ENCODE results near the gene CAPN3. TPM values are rescaled to one million over a fixed set of nuclear protein-coding genes. Genes with fewer than 3 reads are reported as not detected.
"Not testable (repeated sequence)": the region's sequence is repeated elsewhere in the genome, so short reads cannot be mapped to it uniquely, and the experiment has no call there.

CAPN3 gene
- total and polyA plus RNA-seq, 2 experiments from 2014 or later: 0.84 to 1.1 TPM

- no peaks in the 10 kb centered on the region for H3K79me2 ChIP-seq (replicated peaks; ENCODE audit: insufficient read depth)
- no peaks in the 10 kb centered on the region for H3K4me1 Mint-ChIP-seq
- no peaks in the 10 kb centered on the region for H4K20me1 ChIP-seq (replicated peaks; ENCODE audit: insufficient read depth)
- TF ChIP-seq NANOG (IDR thresholded peaks at IDR 0.05; ENCODE audit: borderline replicate concordance) (no peak), CTCF (conservative IDR thresholded peaks at IDR 0.05; ENCODE audit: low read depth in 2 of 2) (no peak), POLR2AphosphoS5 (IDR thresholded peaks at IDR 0.05; ENCODE audit: low read depth) (no peak), ZNF114 (CRISPR knock-in tag; IDR thresholded peaks at IDR 0.05) (no peak), EZH2 (IDR thresholded peaks at IDR 0.05; ENCODE audit: low read depth, unreplicated experiment) (no peak), STAT1 (IDR thresholded peaks at IDR 0.05; ENCODE audit: unreplicated experiment) (no peak), CREB1 (CRISPR knock-in tag; IDR thresholded peaks at IDR 0.05; ENCODE audit: low read depth) (no peak), JUNB (IDR thresholded peaks at IDR 0.05; ENCODE audit: unreplicated experiment) (no peak), EZH2phosphoT487 (IDR thresholded peaks at IDR 0.05; ENCODE audit: unreplicated experiment) (no peak), ZNF331 (CRISPR knock-in tag; IDR thresholded peaks at IDR 0.05; ENCODE audit: low read depth) (no peak)
- TF ChIP-seq, protein P1, sequence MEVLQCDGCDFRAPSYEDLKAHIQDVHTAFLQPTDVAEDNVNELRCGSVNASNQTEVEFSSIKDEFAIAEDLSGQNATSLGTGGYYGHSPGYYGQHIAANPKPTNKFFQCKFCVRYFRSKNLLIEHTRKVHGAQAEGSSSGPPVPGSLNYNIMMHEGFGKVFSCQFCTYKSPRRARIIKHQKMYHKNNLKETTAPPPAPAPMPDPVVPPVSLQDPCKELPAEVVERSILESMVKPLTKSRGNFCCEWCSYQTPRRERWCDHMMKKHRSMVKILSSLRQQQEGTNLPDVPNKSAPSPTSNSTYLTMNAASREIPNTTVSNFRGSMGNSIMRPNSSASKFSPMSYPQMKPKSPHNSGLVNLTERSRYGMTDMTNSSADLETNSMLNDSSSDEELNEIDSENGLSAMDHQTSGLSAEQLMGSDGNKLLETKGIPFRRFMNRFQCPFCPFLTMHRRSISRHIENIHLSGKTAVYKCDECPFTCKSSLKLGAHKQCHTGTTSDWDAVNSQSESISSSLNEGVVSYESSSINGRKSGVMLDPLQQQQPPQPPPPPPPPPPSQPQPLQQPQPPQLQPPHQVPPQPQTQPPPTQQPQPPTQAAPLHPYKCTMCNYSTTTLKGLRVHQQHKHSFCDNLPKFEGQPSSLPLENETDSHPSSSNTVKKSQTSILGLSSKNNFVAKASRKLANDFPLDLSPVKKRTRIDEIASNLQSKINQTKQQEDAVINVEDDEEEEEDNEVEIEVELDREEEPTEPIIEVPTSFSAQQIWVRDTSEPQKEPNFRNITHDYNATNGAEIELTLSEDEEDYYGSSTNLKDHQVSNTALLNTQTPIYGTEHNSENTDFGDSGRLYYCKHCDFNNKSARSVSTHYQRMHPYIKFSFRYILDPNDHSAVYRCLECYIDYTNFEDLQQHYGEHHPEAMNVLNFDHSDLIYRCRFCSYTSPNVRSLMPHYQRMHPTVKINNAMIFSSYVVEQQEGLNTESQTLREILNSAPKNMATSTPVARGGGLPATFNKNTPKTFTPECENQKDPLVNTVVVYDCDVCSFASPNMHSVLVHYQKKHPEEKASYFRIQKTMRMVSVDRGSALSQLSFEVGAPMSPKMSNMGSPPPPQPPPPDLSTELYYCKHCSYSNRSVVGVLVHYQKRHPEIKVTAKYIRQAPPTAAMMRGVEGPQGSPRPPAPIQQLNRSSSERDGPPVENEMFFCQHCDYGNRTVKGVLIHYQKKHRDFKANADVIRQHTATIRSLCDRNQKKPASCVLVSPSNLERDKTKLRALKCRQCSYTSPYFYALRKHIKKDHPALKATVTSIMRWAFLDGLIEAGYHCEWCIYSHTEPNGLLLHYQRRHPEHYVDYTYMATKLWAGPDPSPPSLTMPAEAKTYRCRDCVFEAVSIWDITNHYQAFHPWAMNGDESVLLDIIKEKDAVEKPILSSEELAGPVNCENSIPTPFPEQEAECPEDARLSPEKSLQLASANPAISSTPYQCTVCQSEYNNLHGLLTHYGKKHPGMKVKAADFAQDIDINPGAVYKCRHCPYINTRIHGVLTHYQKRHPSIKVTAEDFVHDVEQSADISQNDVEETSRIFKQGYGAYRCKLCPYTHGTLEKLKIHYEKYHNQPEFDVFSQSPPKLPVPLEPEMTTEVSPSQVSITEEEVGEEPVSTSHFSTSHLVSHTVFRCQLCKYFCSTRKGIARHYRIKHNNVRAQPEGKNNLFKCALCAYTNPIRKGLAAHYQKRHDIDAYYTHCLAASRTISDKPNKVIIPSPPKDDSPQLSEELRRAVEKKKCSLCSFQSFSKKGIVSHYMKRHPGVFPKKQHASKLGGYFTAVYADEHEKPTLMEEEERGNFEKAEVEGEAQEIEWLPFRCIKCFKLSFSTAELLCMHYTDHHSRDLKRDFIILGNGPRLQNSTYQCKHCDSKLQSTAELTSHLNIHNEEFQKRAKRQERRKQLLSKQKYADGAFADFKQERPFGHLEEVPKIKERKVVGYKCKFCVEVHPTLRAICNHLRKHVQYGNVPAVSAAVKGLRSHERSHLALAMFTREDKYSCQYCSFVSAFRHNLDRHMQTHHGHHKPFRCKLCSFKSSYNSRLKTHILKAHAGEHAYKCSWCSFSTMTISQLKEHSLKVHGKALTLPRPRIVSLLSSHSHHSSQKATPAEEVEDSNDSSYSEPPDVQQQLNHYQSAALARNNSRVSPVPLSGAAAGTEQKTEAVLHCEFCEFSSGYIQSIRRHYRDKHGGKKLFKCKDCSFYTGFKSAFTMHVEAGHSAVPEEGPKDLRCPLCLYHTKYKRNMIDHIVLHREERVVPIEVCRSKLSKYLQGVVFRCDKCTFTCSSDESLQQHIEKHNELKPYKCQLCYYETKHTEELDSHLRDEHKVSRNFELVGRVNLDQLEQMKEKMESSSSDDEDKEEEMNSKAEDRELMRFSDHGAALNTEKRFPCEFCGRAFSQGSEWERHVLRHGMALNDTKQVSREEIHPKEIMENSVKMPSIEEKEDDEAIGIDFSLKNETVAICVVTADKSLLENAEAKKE (CRISPR knock-in tag; IDR thresholded peaks at IDR 0.05): no peak
- TF ChIP-seq, protein P2, sequence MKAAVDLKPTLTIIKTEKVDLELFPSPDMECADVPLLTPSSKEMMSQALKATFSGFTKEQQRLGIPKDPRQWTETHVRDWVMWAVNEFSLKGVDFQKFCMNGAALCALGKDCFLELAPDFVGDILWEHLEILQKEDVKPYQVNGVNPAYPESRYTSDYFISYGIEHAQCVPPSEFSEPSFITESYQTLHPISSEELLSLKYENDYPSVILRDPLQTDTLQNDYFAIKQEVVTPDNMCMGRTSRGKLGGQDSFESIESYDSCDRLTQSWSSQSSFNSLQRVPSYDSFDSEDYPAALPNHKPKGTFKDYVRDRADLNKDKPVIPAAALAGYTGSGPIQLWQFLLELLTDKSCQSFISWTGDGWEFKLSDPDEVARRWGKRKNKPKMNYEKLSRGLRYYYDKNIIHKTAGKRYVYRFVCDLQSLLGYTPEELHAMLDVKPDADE (IDR thresholded peaks at IDR 0.05): no peak
- ATAC-seq (no peak), DNase-seq (ENCODE audit: low spot score) (no peak)
- peaks cover 4% of the 10 kb centered on the region for H3K9me2 ChIP-seq (ENCODE audit: insufficient read depth)
- no peaks in the 10 kb centered on the region for H3F3A ChIP-seq (replicated peaks; ENCODE audit: low read depth)
- no peak overlapping the region for H3K4me3 ChIP-seq
- H3K36me3 ChIP-seq (ENCODE audit: insufficient read depth): 0 out of 2 replicates have a peak, but pooled peaks cover 3% of the 10 kb centered on the region
- H3K4me2 ChIP-seq: no peak overlapping the region
- no peaks in the 10 kb centered on the region for H3K4me1 ChIP-seq (ENCODE audit: insufficient read depth)
- H3K9me3 Mint-ChIP-seq: peaks cover 16% of the 10 kb centered on the region
- H3K27me3 ChIP-seq (ENCODE audit: insufficient read depth): no peaks in the 10 kb centered on the region
- no peaks in the 10 kb centered on the region for H3K27me3 Mint-ChIP-seq (ENCODE audit: insufficient read depth, low read depth, poor library complexity)
- no peak overlapping the region for H3K4me3 Mint-ChIP-seq
- no peak overlapping the region for H3K27ac ChIP-seq (ENCODE audit: low read depth)
- no peak overlapping the region for H2AFZ ChIP-seq
- no peak overlapping the region for H3K27ac Mint-ChIP-seq
- H3K36me3 Mint-ChIP-seq (ENCODE audit: low read depth): peaks cover 15% of the 10 kb centered on the region
These were observed 24.2 kb upstream of the CAPN3 start for GRCh38 chr15:42335074-42335473.

DNA sequence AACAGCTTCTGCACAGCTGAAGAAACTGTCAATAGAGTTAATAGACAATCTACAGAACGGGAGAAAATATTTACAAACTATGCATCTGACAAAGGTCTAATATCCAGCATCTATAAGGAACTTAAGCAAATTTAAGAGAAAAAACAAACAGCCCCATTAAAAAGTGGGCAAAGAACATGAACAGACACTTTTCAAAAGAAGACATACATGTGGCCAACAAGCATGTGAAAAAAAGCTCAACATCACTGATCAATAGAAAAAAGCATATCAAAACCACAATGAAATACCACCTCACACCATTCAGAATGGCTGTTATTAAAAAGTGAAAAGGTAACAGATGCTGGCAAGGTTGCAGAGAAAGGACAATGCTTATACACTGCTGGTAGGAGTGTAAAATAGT lies 22.7 kb upstream of the CAPN3 start:
- peaks cover 16% of the 10 kb centered on the region for H3K9me3 Mint-ChIP-seq
- H3K36me3 ChIP-seq (ENCODE audit: insufficient read depth); DNase-seq (ENCODE audit: low spot score); H2AFZ ChIP-seq; H3K9me2 ChIP-seq (ENCODE audit: insufficient read depth); H3K27me3 Mint-ChIP-seq (ENCODE audit: insufficient read depth, low read depth, poor library complexity); H3K4me2 ChIP-seq; H3K4me1 Mint-ChIP-seq; H3K4me1 ChIP-seq (ENCODE audit: insufficient read depth); ATAC-seq; H3K27ac ChIP-seq (ENCODE audit: low read depth); H3K27ac Mint-ChIP-seq; H3F3A ChIP-seq (replicated peaks; ENCODE audit: low read depth); H3K79me2 ChIP-seq (replicated peaks; ENCODE audit: insufficient read depth); H3K4me3 Mint-ChIP-seq; H3K27me3 ChIP-seq (ENCODE audit: insufficient read depth); H3K4me3 ChIP-seq; H4K20me1 ChIP-seq (replicated peaks; ENCODE audit: insufficient read depth): not testable (repeated sequence)
- peaks cover 15% of the 10 kb centered on the region for H3K36me3 Mint-ChIP-seq (ENCODE audit: low read depth)

Measured in GM23338 (cell line).